ENCODE measurements around the gene NKRF.

GRCh38 chrX:119552508-119552907 is 53.7 kb downstream of the NKRF start:
- no peak for TF ChIP-seq POLR2A (IDR thresholded peaks at IDR 0.05)
- TF ChIP-seq CTCF (IDR thresholded peaks at IDR 0.05), result no peak
